ENCODE results near the gene RALA. TPM values are rescaled to one million over a fixed set of nuclear protein-coding genes. Genes with fewer than 3 reads are reported as not detected.
A peak's percentile ranks its signal among the peaks of the same experiment; 100 is the strongest.

The RALA gene
- total RNA-seq, 1 donor from 2014 or later: 79.2 TPM

DNA sequence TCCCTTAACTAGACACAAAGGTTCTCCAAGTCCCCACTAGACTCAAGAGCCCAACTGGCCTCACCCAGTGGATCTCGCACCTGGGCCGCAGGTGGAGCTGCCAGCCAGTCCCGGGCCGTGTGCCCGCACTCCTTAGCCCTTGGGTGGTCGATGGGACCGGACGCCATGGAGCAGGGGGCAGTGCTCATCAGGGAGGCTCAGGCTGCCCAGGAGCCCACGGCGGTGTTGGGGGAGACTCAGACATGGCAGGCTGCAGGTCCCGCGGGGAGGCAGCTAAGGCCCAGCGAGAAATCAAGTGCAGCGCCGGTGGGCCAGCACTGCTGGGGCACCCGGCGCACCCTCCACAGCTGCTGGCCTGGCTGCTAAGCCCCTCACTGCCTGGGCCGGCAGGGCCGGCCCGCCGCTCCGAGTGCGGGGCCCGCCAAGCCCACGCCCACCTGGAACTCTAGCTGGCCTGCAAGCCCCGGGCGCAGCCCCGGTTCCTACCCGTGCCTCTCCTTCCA lies 130.5 kb downstream of the RALA start:
- no peak for DNase-seq (ENCODE audit: low read depth)
- TF ChIP-seq, protein P1, sequence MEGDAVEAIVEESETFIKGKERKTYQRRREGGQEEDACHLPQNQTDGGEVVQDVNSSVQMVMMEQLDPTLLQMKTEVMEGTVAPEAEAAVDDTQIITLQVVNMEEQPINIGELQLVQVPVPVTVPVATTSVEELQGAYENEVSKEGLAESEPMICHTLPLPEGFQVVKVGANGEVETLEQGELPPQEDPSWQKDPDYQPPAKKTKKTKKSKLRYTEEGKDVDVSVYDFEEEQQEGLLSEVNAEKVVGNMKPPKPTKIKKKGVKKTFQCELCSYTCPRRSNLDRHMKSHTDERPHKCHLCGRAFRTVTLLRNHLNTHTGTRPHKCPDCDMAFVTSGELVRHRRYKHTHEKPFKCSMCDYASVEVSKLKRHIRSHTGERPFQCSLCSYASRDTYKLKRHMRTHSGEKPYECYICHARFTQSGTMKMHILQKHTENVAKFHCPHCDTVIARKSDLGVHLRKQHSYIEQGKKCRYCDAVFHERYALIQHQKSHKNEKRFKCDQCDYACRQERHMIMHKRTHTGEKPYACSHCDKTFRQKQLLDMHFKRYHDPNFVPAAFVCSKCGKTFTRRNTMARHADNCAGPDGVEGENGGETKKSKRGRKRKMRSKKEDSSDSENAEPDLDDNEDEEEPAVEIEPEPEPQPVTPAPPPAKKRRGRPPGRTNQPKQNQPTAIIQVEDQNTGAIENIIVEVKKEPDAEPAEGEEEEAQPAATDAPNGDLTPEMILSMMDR (IDR thresholded peaks at IDR 0.05; ENCODE audit: insufficient read depth, low read length, poor library complexity, severe bottlenecking): no peak
- no peak overlapping the region for H3K4me3 ChIP-seq (ENCODE audit: low read depth, low read length)

DNA sequence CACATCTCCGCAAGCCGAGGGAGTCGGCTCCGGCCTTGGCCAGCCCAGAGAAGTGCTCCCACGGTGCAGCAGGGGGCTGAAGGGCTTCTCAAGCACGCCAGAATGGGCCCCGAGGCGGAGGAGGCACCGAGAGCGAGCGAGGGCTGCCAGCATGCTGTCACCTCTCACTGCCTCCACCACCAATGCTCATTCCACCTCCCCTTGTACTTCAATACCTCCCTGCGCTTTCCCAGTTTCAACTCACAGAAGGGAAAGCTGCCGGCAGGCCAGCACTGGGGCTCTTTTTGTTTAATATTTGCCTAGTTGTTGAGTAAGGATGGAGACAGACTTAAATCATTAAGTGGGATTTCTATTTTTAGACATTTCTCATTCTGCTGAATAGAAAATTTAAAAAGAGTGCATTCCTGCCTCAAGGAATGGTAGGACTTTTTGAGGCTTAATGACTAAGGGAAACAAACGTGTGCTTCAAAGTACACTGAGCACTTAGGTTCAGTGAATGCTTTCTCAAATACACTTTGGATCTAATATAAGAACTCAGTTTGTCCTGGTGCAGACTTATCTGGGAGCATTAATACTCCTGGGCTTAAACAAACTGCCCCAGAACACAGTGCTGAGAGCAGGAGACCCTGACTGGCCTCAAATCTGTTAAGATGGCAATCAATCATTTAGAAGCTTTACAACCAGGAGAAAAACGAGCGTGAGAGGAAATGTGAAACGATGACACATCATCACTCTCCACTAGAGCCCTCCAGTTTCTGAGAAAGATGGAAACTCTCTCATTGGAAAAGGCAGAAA lies 131.2 kb downstream of the RALA start:
- H3K4me3 ChIP-seq (ENCODE audit: low read depth, low read length): peak overlapping the region; percentile 1
- DNase-seq (ENCODE audit: low read depth): peak; percentile 71
- TF ChIP-seq, protein P1 (IDR thresholded peaks at IDR 0.05; ENCODE audit: insufficient read depth, low read length, poor library complexity, severe bottlenecking): no peak
- H3K36me3 ChIP-seq (ENCODE audit: control insufficient read depth, insufficient read depth, low read length): no peaks in the 10 kb centered on the region
- H3K27me3 ChIP-seq (ENCODE audit: control insufficient read depth, insufficient read depth, low read length): no peaks in the 10 kb centered on the region

More for the DNA sequence above, 130.5 kb downstream of the RALA start:
- Histone ChIP-seq H3K27me3 (ENCODE audit: control insufficient read depth, insufficient read depth, low read length) (no peaks in the 10 kb centered on the region), H3K36me3 (ENCODE audit: control insufficient read depth, insufficient read depth, low read length) (no peaks in the 10 kb centered on the region)

DNA sequence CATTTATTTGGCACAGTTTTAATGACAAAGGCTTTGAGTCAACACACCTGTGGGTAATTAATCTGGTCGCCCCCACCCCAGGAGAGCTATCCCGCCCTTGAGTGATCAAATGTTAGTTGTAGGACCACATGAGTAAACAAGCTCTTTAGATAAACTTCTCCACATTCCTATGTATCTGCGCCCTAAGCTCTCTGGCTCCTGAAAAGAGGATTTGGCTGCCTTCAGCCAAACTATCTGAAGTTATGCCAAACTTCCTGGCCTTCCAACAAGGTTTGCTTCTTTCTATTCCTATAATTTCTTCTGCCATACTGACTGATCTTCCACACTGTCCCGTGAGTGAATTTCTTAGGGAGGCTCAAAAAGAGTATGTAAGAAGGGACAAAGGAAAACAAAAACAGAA lies 134.2 kb downstream of the RALA start:
- no peaks in the 10 kb centered on the region for H3K27me3 ChIP-seq (ENCODE audit: control insufficient read depth, insufficient read depth, low read length)
- no peaks in the 10 kb centered on the region for H3K36me3 ChIP-seq (ENCODE audit: control insufficient read depth, insufficient read depth, low read length)
- TF ChIP-seq, protein P1 (IDR thresholded peaks at IDR 0.05; ENCODE audit: insufficient read depth, low read length, poor library complexity, severe bottlenecking): no peak
- H3K4me3 ChIP-seq (ENCODE audit: low read depth, low read length): no peak overlapping the region
- DNase-seq (ENCODE audit: low read depth): no peak

Other genes starting within 250 kb of the RALA start
- 16.8 and 18.1 TPM in 2 replicates for gene YAE1, start 57.2 kb upstream of the RALA start, total RNA-seq